Measurements from ENCODE around the gene CTF1. TPM values are rescaled to one million over a fixed set of nuclear protein-coding genes. Genes with fewer than 3 reads are reported as not detected.
"Not testable (repeated sequence)": the region's sequence is repeated elsewhere in the genome, so short reads cannot be mapped to it uniquely, and the experiment has no call there.

CTF1 gene
- total RNA-seq, 4 donors from 2014 or later, result 0.80 to 3.0 (median 2.5) TPM; not detected in 1

DNA sequence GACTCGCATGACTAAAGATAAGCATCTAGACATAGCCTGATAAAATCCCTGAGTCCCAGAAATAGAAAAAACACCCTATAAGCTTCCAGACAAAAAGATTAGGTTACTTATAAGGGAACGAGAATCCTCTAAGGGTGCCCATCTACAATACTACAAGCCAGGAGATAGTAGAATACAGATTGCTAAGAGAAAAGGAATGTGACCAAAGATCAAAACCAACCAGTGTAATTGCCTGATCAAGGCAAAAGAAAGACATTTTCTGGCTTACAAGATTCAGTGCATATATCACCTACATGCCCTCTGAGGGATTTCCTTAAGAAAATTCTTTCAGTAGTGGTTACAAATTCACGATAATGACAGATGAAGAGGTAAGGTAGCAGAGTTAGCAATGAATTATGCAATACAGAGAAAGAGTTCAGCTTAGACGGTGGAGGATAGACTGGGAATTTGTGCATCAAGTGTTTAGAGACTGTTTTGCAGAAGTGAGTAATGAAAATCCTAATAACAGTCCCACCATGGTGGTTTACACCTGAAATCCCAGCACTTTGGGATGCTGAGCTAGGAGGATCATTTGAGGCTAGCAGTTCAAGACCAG lies 37.5 kb upstream of the CTF1 start:
- TF ChIP-seq POLR2A (IDR thresholded peaks at IDR 0.05), result no peak
- TF ChIP-seq, protein P1, sequence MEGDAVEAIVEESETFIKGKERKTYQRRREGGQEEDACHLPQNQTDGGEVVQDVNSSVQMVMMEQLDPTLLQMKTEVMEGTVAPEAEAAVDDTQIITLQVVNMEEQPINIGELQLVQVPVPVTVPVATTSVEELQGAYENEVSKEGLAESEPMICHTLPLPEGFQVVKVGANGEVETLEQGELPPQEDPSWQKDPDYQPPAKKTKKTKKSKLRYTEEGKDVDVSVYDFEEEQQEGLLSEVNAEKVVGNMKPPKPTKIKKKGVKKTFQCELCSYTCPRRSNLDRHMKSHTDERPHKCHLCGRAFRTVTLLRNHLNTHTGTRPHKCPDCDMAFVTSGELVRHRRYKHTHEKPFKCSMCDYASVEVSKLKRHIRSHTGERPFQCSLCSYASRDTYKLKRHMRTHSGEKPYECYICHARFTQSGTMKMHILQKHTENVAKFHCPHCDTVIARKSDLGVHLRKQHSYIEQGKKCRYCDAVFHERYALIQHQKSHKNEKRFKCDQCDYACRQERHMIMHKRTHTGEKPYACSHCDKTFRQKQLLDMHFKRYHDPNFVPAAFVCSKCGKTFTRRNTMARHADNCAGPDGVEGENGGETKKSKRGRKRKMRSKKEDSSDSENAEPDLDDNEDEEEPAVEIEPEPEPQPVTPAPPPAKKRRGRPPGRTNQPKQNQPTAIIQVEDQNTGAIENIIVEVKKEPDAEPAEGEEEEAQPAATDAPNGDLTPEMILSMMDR (IDR thresholded peaks at IDR 0.05), result no peak
- intact Hi-C loops (cut with DNase I; ENCODE audit: low total_unique reads), result no loop called here
- WGBS, 2 donors, result 68 to 71% methylated on average over 4 of the region's 4 CpGs
- H3K4me3 ChIP-seq (ENCODE audit: low read depth, poor library complexity, severe bottlenecking), result no peak overlapping the region
- no peak for DNase-seq (ENCODE audit: low spot score in 2 of 2)

DNA sequence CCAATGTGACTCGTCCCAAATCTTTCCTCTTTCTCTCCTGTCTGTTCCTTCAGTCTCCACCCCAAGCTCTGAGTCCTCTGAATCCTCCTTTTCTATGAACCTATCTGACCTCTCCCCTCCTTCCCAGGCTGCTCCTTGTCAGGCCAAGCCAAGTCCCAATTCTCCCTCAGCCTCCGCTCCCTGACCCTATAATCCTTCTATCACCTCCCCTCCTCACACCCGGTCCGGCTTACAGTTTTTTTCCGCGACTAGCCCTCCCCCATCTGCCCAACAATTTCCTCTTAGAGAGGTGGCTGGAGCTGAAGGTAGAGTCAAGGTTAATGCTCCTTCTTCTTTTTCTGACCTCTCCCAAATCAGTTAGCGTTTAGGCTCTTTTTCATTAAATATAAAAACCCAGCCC lies 35.7 kb upstream of the CTF1 start:
- DNase-seq (ENCODE audit: low spot score in 2 of 2); intact Hi-C loops (cut with DNase I; ENCODE audit: low total_unique reads); H3K4me3 ChIP-seq (ENCODE audit: low read depth, poor library complexity, severe bottlenecking): not testable (repeated sequence)
- 88 to 89% methylated on average over 7 of the region's 7 CpGs for WGBS, 2 donors

DNA sequence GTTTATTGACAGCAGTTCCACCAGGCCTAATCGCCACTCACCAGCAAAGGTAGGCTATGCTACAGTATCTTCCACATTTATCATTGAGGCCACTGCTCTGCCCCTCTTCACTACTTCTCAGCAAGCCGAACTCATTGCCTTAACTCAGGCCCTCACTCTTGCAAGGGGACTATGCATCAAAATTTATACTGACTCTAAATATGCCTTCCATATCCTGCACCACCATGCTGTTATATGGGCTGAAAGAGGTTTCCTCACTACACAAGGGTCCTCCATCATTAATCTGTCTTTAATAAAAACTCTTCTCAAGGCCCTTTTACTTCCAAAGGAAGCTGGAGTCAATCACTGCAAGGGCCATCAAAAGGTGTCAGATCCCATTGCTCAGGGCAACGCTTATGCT lies 33.2 kb upstream of the CTF1 start:
- H3K4me3 ChIP-seq (ENCODE audit: low read depth, poor library complexity, severe bottlenecking); intact Hi-C loops (cut with DNase I; ENCODE audit: low total_unique reads); DNase-seq (ENCODE audit: low spot score in 2 of 2): not testable (repeated sequence)
- WGBS, 2 donors, result 92 to 93% methylated on average over 3 of the region's 3 CpGs

DNA sequence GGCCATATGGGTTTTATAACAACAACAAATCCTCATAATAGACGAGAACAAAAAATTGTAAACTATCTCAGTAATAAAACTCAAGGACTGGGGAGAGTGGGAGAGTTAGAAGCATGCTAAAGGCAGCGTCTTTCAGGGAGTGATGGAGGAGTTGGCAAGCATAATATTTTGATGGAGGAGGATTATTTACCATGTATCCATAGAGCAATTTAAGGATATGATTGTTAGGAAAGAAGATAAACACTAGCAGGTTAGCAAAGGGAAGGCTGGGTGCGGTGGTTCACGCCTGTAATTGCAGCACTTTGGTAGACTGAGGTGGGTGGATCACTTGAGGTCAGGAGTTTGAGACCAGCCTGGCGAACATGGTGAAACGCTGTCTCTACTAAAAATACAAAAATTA lies 30.4 kb upstream of the CTF1 start:
- DNase-seq (ENCODE audit: low spot score in 2 of 2), result no peak
- intact Hi-C loops (cut with DNase I; ENCODE audit: low total_unique reads), result no loop called here
- 74 to 75% methylated on average over 6 of the region's 6 CpGs for WGBS, 2 donors
- TF ChIP-seq POLR2A (IDR thresholded peaks at IDR 0.05), result no peak
- TF ChIP-seq, protein P1 (IDR thresholded peaks at IDR 0.05), result no peak
- no peak overlapping the region for H3K4me3 ChIP-seq (ENCODE audit: low read depth, poor library complexity, severe bottlenecking)

DNA sequence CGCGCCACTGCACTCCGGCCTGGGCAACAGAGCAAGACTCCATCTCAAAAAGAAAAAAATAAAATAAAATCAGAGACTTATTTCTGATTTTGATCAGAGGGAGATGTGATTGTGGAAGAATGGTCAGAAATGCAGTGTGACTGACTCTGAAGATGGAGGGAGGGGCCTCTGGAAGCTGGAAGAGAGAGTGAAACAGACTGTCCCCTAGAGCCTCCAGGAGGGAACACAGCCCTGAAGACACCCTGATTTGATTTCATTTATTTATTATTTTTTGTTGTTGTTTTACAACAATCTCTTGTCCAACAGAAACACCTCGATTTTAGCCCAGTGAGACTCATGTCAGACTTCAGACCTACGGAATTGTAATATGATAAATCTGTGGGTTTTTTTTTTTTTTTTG lies 28.7 kb upstream of the CTF1 start:
- TF ChIP-seq, protein P1 (IDR thresholded peaks at IDR 0.05), result no peak
- no peak for TF ChIP-seq POLR2A (IDR thresholded peaks at IDR 0.05)
- H3K4me3 ChIP-seq (ENCODE audit: low read depth, poor library complexity, severe bottlenecking), result no peak overlapping the region
- DNase-seq (ENCODE audit: low spot score in 2 of 2), result no peak
- 89 to 91% methylated on average over 5 of the region's 5 CpGs for WGBS, 2 donors
- intact Hi-C loops (cut with DNase I; ENCODE audit: low total_unique reads), result no loop called here

DNA sequence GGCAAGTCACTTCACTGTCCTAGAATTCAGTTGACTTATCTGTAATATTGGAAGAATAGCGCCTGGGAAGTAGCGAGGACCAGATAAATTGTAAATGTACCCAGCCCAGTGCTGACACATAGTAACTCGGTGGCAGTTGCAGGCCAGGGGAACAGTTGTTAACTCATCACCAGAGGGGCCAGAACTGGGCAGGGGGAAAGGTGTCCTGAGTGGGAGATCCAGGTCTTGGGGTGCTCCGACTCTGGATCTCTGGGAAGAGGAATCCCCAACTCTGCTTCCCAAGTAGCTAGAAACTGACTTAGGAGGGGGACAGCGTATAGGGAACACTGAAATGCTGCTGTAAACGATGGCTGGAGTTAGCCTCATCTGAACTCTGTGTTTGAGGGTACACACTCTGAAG lies 25.5 kb upstream of the CTF1 start:
- TF ChIP-seq, protein P1 (IDR thresholded peaks at IDR 0.05), result no peak
- TF ChIP-seq POLR2A (IDR thresholded peaks at IDR 0.05), result no peak
- intact Hi-C loops (cut with DNase I; ENCODE audit: low total_unique reads), result no loop called here
- 84 to 91% methylated on average over 6 of the region's 6 CpGs for WGBS, 2 donors
- no peak overlapping the region for H3K4me3 ChIP-seq (ENCODE audit: low read depth, poor library complexity, severe bottlenecking)
- DNase-seq (ENCODE audit: low spot score in 2 of 2), result no peak

DNA sequence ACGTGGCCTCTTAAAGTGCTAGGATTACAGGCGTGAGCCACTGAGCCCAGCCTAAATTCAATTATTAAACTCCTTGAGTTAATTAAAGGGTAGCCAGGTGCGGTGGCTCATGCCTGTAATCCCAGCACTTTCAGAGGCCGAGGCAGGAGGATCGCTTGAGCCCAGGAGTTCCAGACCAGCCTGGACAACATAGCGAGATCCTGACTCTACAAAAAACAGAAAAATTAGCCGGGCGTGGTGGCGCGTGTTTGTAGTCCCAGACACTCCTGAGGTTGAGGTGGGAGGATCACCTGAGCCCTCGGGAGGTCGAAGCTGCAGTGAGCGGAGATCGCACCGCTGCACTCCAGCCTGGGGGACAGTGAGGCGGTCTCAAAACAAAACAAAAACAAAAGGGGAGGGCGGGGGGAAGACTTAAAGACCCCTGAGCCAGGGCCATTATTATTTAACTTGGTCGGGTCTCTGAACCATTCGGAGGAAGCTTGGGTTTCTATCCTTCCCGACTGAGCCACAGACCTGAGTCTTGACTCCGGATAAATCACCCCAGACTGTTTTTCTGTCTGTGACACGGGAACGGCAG lies 22.1 kb upstream of the CTF1 start:
- DNase-seq (ENCODE audit: low spot score in 2 of 2), result no peak
- intact Hi-C loops (cut with DNase I; ENCODE audit: low total_unique reads), result no loop called here
- TF ChIP-seq POLR2A (IDR thresholded peaks at IDR 0.05), result no peak
- TF ChIP-seq, protein P1 (IDR thresholded peaks at IDR 0.05), result no peak
- H3K4me3 ChIP-seq (ENCODE audit: low read depth, poor library complexity, severe bottlenecking), result peak overlapping the region; percentile 90
- 27% methylated on average over 23 of the region's 23 CpGs for WGBS, 2 donors

All from lower leg skin (tissue), 4 donors.